ENCODE results near the gene CEP20.

CEP20 gene

GRCh38 chr16:15881794-15882379, 6.5 kb downstream of the CEP20 start:
- TF ChIP-seq GATA3 (IDR thresholded peaks at IDR 0.05; ENCODE audit: low read depth, low read length) (no peak), GATA2 (IDR thresholded peaks at IDR 0.05; ENCODE audit: low read depth, low read length) (no peak)

GRCh38 chr16:15880434-15881308, 7.7 kb downstream of the CEP20 start:
- no peak for TF ChIP-seq GATA2 (IDR thresholded peaks at IDR 0.05; ENCODE audit: low read depth, low read length)
- TF ChIP-seq GATA3 (IDR thresholded peaks at IDR 0.05; ENCODE audit: low read depth, low read length): no peak

GRCh38 chr16:15879255-15879811, 9.1 kb downstream of the CEP20 start:
- TF ChIP-seq GATA3 (IDR thresholded peaks at IDR 0.05; ENCODE audit: low read depth, low read length) (no peak), GATA2 (IDR thresholded peaks at IDR 0.05; ENCODE audit: low read depth, low read length) (no peak)

- TF ChIP-seq GATA3 (IDR thresholded peaks at IDR 0.05; ENCODE audit: low read depth, low read length) (no peak), GATA2 (IDR thresholded peaks at IDR 0.05; ENCODE audit: low read depth, low read length) (no peak)
Measured at GRCh38 chr16:15876503-15876902, 11.9 kb downstream of the CEP20 start.

- TF ChIP-seq GATA3 (IDR thresholded peaks at IDR 0.05; ENCODE audit: low read depth, low read length) (no peak), GATA2 (IDR thresholded peaks at IDR 0.05; ENCODE audit: low read depth, low read length) (no peak)
Measured at GRCh38 chr16:15874745-15875314, 13.6 kb downstream of the CEP20 start.

- no peak for TF ChIP-seq GATA2 (IDR thresholded peaks at IDR 0.05; ENCODE audit: low read depth, low read length)
- no peak for TF ChIP-seq GATA3 (IDR thresholded peaks at IDR 0.05; ENCODE audit: low read depth, low read length)
Measured at GRCh38 chr16:15873737-15874136, 14.7 kb downstream of the CEP20 start.

- TF ChIP-seq GATA2 (IDR thresholded peaks at IDR 0.05; ENCODE audit: low read depth, low read length): no peak
- TF ChIP-seq GATA3 (IDR thresholded peaks at IDR 0.05; ENCODE audit: low read depth, low read length): no peak
Measured at GRCh38 chr16:15873301-15873700, 15.1 kb downstream of the CEP20 start.

GRCh38 chr16:15870011-15870410, 18.4 kb downstream of the CEP20 start:
- TF ChIP-seq GATA3 (IDR thresholded peaks at IDR 0.05; ENCODE audit: low read depth, low read length) (no peak), GATA2 (IDR thresholded peaks at IDR 0.05; ENCODE audit: low read depth, low read length) (no peak)

- TF ChIP-seq GATA3 (IDR thresholded peaks at IDR 0.05; ENCODE audit: low read depth, low read length): no peak
- TF ChIP-seq GATA2 (IDR thresholded peaks at IDR 0.05; ENCODE audit: low read depth, low read length): no peak
Measured at GRCh38 chr16:15866451-15866850, 22.0 kb downstream of the CEP20 start.

- TF ChIP-seq GATA2 (IDR thresholded peaks at IDR 0.05; ENCODE audit: low read depth, low read length) (no peak), GATA3 (IDR thresholded peaks at IDR 0.05; ENCODE audit: low read depth, low read length) (no peak)
Measured at GRCh38 chr16:15865742-15866141, 22.7 kb downstream of the CEP20 start.

GRCh38 chr16:15864939-15865338, 23.5 kb downstream of the CEP20 start:
- TF ChIP-seq GATA2 (IDR thresholded peaks at IDR 0.05; ENCODE audit: low read depth, low read length): no peak
- TF ChIP-seq GATA3 (IDR thresholded peaks at IDR 0.05; ENCODE audit: low read depth, low read length): no peak

GRCh38 chr16:15861996-15862395, 26.4 kb downstream of the CEP20 start:
- TF ChIP-seq GATA3 (IDR thresholded peaks at IDR 0.05; ENCODE audit: low read depth, low read length) (no peak), GATA2 (IDR thresholded peaks at IDR 0.05; ENCODE audit: low read depth, low read length) (no peak)

GRCh38 chr16:15858921-15859668, 29.3 kb downstream of the CEP20 start:
- TF ChIP-seq GATA2 (IDR thresholded peaks at IDR 0.05; ENCODE audit: low read depth, low read length): no peak

All from SH-SY5Y (cell line).